K562 (cell line): ENCODE results near the gene SERPINE1. TPM values are rescaled to one million over a fixed set of nuclear protein-coding genes. Genes with fewer than 3 reads are reported as not detected.

Experiments
- ASH1L ChIP-seq: fragments of 450-650 bp; IDR thresholded peaks from 2 replicates; pipeline ENCODE4 v1.6.1; 2018; ENCODE audit warnings: borderline replicate concordance, mild to moderate bottlenecking, low read depth; ENCODE audit not compliant: partially characterized antibody
- CLOCK ChIP-seq: fragments of 250-450 bp; sonication (Bioruptor Pico); IDR thresholded peaks from 2 replicates; pipeline ENCODE4 v1.4.0; 2020; ENCODE audit warnings: mild to moderate bottlenecking, moderate library complexity, borderline replicate concordance
- COPS2 ChIP-seq: fragments of 450-650 bp; conservative IDR thresholded peaks from 2 replicates; pipeline ENCODE4 v1.6.1; 2016; ENCODE audit warnings: mild to moderate bottlenecking, moderate library complexity
- CREBBP ChIP-seq: IDR thresholded peaks from one replicate; pipeline ENCODE4 v1.6.1; 2012; ENCODE audit warnings: low read depth, mild to moderate bottlenecking, control low read depth, inconsistent platforms, low read length
- HDAC6 ChIP-seq: IDR thresholded peaks from 2 replicates; pipeline ENCODE4 v1.6.1; 2012; ENCODE audit warnings: low read depth, mild to moderate bottlenecking, control low read depth, inconsistent platforms, low read length, moderate library complexity
- HSF4 ChIP-seq: fragments of 250-450 bp; sonication (Bioruptor Pico); IDR thresholded peaks from 2 replicates; pipeline ENCODE4 v2.1.2; 2022; ENCODE audit warnings: mild to moderate bottlenecking, moderate library complexity, borderline replicate concordance
- MAFK ChIP-seq: IDR thresholded peaks from 2 replicates; pipeline ENCODE4 v1.6.1; 2011; ENCODE audit warnings: low read length, improper control_type of control experiment
- NCOR1 ChIP-seq: fragments of 450-650 bp; IDR thresholded peaks from 2 replicates; pipeline ENCODE4 v1.6.1; 2016; ENCODE audit warnings: mild to moderate bottlenecking, moderate library complexity
- NFATC3 ChIP-seq: fragments of 450-650 bp; IDR thresholded peaks from 2 replicates; pipeline ENCODE4 v1.6.1; 2017; ENCODE audit warnings: mild to moderate bottlenecking
- NR4A1 ChIP-seq, 2 experiments: fragments of 250-450 bp in 1 of 2; fragments of 450-650 bp in 1 of 2; sonication (Bioruptor Pico) in 1 of 2; IDR thresholded peaks; 2 replicates each; pipeline versions ENCODE4 v1.4.0 to v1.6.1; 2016 to 2020; ENCODE audit warnings: mild to moderate bottlenecking in 2 of 2, missing compliant biosample characterization in 1 of 2, missing genetic modification characterization in 1 of 2, moderate library complexity in 1 of 2
- NUFIP1 ChIP-seq: fragments of 450-650 bp; IDR thresholded peaks from 2 replicates; pipeline ENCODE4 v1.6.1; 2018; ENCODE audit not compliant: partially characterized antibody
- POLR2G ChIP-seq: fragments of 200-400 bp; formaldehyde crosslinking; IDR thresholded peaks from 2 replicates; pipeline ENCODE4 v1.6.1; 2017; ENCODE audit warnings: low read depth, mild to moderate bottlenecking, antibody characterized with exemption, low read length, moderate library complexity
- SMARCC2 ChIP-seq: fragments of 450-650 bp; IDR thresholded peaks from 2 replicates; pipeline ENCODE4 v1.6.1; 2017; ENCODE audit warnings: antibody characterized with exemption, moderate library complexity, mild to moderate bottlenecking, low read depth
- SMARCE1 ChIP-seq: fragments of 450-650 bp; IDR thresholded peaks from 2 replicates; pipeline ENCODE4 v1.7.1; 2016; ENCODE audit warnings: mild to moderate bottlenecking
- SRSF7 ChIP-seq: fragments of 200-400 bp; formaldehyde crosslinking; optimal IDR thresholded peaks from 2 replicates; pipeline ENCODE3; 2017; ENCODE audit warnings: mild to moderate bottlenecking, low read depth, low read length
- STAT5A ChIP-seq: IDR thresholded peaks from 2 replicates; pipeline ENCODE4 v1.6.1; 2012; ENCODE audit warnings: low read length, inconsistent platforms, borderline replicate concordance
- UBTF ChIP-seq, 2 experiments: IDR thresholded peaks; 2 replicates each; pipeline ENCODE4 v1.6.1; 2012; ENCODE audit warnings: improper control_type of control experiment in 2 of 2, low read depth in 2 of 2, low read length in 2 of 2, borderline replicate concordance in 1 of 2
- ZFX ChIP-seq: sonication (generic); formaldehyde crosslinking; IDR thresholded peaks from 2 replicates; pipeline ENCODE4 v1.8.0; 2022; ENCODE audit warnings: mild to moderate bottlenecking, missing genetic modification reagents, moderate library complexity
- ZNF280B ChIP-seq: fragments of 250-450 bp; sonication (Bioruptor Pico); IDR thresholded peaks from 2 replicates; pipeline ENCODE4 v1.5.1; 2021; ENCODE audit warnings: mild to moderate bottlenecking
- ZNF583 ChIP-seq: fragments of 250-450 bp; sonication (Bioruptor Pico); IDR thresholded peaks from 2 replicates; pipeline ENCODE4 v1.4.0; 2020
- polyA plus RNA-seq, 8 experiments: library from polyadenylated mRNA; depleted of rRNA in 4 of 8; stranded (reverse) in 5 of 8; unstranded in 3 of 8; fragments of >200 nt; fragmentation: Nextera tagmentation in 2 of 8; fragmentation: Illumina TruSeq in 1 of 8; extraction: Ambion mirVana in 2 of 8; extraction: Trizol in 1 of 8; gene quantifications; 2 replicates each; pipeline versions ENCODE4 v1.2.1 to v1.2.3, GENCODE V29; 2011 to 2014; ENCODE audit warnings: inconsistent platforms in 1 of 8, missing spikeins in 1 of 8
- total RNA-seq, 7 experiments: library from RNA; depleted of rRNA in 6 of 7; stranded (reverse); fragments of >200 nt in 6 of 7; fragmentation: Illumina TruSeq in 2 of 7; extraction: Trizol in 2 of 7; gene quantifications; 2 replicates each; pipeline versions ENCODE4 v1.2.1 to v1.2.3, GENCODE V29; 2011 to 2021; ENCODE audit warnings: low replicate concordance in 1 of 7

Gene SERPINE1
- total and polyA plus RNA-seq, 9 of the 15 experiments (the other 6 are each of a cell fraction or from before 2014, with no cell fraction given) = 0.22 to 4.8 (median 0.91) TPM

- TF ChIP-seq CLOCK (CRISPR knock-in tag) (no peak), ZNF280B (CRISPR knock-in tag) (no peak), HDAC6 (no peak), NCOR1 (no peak), NR4A1 (CRISPR knock-in tag; IDR thresholded peaks at IDR 0.05) (no peak), NR4A1 (tag; IDR thresholded peaks at IDR 0.05) (0 out of 2 replicates have a peak, but pooled peaks have one; percentile 1), ASH1L (no peak), COPS2 (no peak), NFATC3 (no peak), SRSF7 (no peak), SMARCC2 (no peak), STAT5A (no peak), UBTF (IDR thresholded peaks at IDR 0.05; ENCODE audit: borderline replicate concordance in 1 of 2, low read depth in 2 of 2, low read length in 2 of 2) (no peak), NUFIP1 (no peak), SMARCE1 (peak; percentile 67; the same call in 1 of the 2 replicates), ZFX (CRISPR knock-in tag) (no peak), CREBBP (no peak), ZNF583 (CRISPR knock-in tag) (no peak), POLR2G (no peak), HSF4 (CRISPR knock-in tag) (no peak), MAFK (no peak)
These were observed 4.6 kb upstream of the SERPINE1 start (continued) for GRCh38 chr7:101121991-101122932.
